GM21390 (cell line): ENCODE measurements around the gene UROD.
"Not testable (repeated sequence)": the region's sequence is repeated elsewhere in the genome, so short reads cannot be mapped to it uniquely, and the experiment has no call there.

Source experiments
- ATAC-seq: cut with Tn5 transposase; IDR thresholded peaks from one replicate; pipeline ENCODE4 v1.9.1; 2021; ENCODE audit not compliant: unreplicated experiment

UROD gene

GRCh38 chr1:45038240-45038639, 26.2 kb downstream of the UROD start:
- no peak for ATAC-seq

- no peak for ATAC-seq
These were observed 26.8 kb downstream of the UROD start for GRCh38 chr1:45038661-45039364.

GRCh38 chr1:45040297-45040696, 28.2 kb downstream of the UROD start:
- no peak for ATAC-seq

GRCh38 chr1:45043094-45043493, 31.0 kb downstream of the UROD start:
- no peak for ATAC-seq

GRCh38 chr1:45044916-45045315, 32.9 kb downstream of the UROD start:
- no peak for ATAC-seq

- ATAC-seq: no peak
These were observed 35.0 kb downstream of the UROD start for GRCh38 chr1:45047032-45047431.

- ATAC-seq: no peak
These were observed 39.1 kb downstream of the UROD start for GRCh38 chr1:45051005-45051772.

GRCh38 chr1:45057542-45057941, 45.5 kb downstream of the UROD start:
- no peak for ATAC-seq

- no peak for ATAC-seq
These were observed 47.8 kb downstream of the UROD start for GRCh38 chr1:45059829-45060228.

GRCh38 chr1:45062463-45062862, 50.4 kb downstream of the UROD start:
- not testable (repeated sequence) for ATAC-seq

GRCh38 chr1:45065083-45065482, 53.0 kb downstream of the UROD start:
- ATAC-seq: no peak
